ENCODE data around the gene LPA.

The LPA gene

DNA sequence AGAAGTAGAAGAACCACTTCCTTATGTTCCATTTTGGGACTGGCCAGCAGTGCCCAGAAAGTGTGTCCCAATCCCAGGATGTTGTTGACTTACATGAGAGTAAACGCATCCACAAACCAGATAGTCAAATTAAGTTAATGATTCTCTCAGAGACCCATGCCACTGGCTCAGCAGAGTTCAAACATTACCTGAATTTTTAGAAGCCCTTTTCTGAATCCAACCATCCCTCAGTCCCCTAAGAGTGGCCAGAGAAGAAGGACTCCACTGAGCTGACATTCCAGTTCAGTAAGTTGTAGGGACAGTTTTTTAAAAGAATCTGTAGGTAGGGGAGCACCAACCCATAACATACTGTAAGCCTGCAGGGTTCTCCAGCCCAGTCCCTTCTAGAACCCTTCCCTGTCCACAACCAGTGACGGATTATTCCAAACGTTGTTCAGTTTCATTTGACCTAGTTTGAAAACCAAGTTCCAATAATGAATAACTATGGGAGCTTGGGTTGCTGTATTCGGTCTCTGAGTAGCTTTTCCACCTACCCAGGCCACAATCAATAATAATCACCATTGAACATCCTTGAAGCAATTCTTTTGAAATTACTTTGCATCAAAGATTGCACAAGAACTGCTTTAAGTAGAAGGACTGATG, 153.0 kb downstream of the LPA start:
- DNase-seq (ENCODE audit: low read depth): no peak

DNA sequence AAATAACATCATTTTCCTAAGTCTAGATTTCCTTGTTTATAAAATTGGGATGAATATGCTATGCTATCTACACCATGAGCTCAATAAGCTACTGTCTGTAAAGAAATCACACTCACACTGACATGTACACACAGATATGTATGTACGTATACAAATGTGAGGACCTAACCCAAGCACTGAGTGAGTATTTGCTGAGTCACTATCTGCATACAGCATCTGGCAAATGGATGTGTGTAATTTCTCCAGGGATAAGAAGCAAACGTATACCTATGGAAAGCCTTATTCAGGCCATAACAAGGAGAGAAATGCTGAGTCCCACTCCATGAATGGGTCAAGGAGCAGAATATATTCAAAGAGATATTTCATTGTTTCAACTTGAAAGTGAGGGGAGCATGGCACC, 153.9 kb downstream of the LPA start:
- DNase-seq (ENCODE audit: low read depth): no peak

DNA sequence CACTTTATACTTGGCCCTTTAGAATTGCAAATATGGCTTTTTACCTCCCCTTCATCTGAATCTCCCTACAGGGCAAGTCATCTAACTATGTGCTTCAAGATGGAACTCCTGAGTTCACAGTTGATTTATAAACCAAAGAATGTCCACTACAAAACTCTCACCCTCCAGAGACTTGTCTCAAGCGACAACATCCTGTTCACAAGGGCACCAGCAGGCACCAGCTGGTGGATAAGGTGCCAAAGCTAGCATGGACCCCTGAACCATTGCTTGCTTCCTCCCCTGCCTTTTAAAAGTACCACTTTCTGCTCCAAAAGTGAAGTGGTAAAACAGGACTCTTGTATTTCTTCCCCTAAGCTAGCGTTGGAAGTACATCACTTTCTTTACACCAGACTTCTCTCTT, 154.5 kb downstream of the LPA start:
- DNase-seq (ENCODE audit: low read depth): no peak

DNA sequence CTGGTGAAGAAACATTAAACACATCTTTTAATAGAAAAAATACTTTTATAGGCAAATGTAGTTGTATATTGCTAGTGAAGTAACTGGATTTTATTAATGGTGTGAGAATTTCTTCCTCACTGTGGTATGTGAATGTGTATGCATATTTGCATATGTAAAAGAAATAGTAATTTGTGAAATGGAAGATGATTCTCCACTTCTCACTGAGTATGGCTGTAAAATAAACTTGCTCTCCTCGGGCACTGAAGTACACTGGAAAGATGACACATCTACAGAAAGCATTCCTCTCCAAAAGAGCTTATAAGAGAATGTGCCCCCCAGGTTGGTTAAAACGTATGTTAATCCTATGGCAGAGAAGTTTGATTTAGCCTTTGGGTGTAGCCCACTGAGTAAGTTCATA, 155.5 kb downstream of the LPA start:
- no peak for DNase-seq (ENCODE audit: low read depth)

DNA sequence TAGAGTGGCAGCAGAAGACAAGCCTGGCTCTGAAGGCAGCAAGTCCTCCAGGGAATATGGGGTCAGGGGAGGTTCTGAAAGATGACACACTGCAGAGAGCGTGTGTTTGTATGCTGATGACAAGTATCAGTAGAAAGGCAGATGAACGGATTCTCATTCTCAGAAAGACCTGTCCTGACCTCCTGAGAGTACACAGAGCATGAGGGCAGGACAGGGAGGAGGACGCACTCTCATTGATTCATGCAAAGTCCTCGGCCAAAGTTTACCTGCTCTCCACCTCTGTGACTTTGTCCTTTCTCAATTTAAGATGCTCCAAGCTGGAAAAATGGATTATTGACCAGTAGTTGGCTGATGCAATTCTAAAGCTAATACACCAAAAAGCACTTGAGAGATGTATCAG, 156.7 kb downstream of the LPA start:
- DNase-seq (ENCODE audit: low read depth): no peak

DNA sequence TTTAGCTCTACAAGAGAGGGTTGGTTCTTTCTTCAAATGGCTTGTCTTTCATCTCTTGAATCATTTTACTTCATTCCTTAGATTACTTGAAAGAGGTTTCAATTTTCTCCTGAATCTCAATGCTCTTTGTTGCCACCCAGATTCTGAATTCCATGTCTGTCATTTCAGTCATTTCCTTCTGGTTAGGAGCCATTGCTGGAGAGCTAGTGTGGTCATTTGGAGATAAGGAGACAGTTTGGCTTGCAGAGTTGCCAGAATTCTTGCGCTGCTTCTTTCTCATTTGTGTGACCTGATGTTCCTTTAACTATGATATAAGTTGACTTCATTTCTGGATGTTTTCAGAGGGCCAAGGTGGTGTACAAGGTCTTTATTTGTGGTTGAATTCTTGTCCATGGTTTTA, 158.1 kb downstream of the LPA start:
- no peak for DNase-seq (ENCODE audit: low read depth)

DNA sequence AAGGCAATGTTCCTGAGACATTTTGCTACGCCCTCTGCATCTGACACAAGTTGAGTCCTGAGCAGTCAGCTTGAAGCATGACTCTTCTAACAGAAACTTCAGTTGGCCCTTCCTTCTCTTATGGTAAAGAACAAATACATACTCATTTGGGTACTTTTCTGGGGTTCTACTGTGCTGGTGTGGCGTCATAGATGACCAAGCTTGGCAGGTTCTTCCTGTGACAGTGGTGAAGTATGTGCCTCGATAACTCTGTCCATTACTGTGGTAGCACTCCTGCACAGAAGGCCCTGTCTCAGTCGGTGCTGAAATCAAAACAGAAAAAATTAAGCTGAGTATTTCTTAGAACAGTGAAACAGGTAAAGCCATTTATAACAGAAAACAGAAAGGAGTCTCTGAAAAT, 163.4 kb downstream of the LPA start:
- no peak for DNase-seq (ENCODE audit: low read depth)

DNA sequence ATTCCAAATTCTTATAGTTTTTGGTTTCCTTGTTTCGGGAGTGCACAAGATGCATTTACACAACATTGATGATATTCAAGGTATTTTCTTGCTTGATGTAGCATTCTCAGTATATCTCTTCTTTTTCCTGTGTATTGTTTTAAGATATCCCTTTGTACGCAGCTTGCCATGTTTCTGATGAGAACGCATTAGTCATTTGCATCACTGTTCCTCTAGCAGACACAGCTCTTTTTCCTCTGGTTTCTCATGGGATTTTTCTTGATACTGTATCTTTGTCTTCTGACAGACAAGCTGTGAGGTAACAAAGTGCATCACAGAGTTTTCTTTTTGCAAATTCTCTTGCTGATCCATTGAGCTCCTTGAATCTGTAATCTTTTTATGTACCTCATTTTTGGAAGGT, 169.5 kb downstream of the LPA start:
- DNase-seq (ENCODE audit: low read depth): no peak

DNA sequence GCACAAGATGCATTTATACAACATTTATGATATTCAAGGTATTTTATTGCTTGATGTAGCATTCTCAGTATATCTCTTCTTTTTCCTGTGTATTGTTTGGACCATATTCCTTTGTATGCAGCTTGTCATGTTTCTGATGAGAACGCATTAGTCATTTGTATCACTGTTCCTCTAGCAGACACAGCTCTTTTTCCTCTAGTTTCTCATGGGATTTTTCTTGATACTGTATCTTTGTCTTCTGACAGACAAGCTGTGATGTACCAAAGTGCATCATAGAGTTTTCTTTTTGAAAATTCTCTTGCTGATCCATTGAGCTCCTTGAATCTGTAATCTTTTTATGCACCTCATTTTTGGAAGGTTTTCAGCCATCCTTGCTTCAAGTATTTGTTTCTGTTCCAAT, 175.0 kb downstream of the LPA start:
- DNase-seq (ENCODE audit: low read depth): no peak

DNA sequence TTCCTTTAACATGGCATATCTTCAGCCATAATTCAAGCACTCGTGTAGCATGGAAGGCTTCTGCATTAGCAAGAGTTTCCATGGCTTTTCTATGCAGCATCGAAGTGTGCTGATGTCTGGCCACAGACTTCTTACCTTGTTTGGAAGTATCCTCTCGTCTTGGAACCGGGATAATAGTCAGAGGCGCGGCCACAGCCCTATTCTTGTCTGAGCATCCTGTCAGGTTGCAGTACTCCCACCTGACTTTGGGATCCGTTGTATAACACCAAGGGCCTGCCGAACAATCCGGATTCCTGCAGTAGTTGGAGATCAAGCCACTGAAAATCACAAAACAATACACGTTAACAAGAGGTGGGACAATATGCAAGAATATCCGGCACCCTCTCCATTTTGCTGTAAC, 177.0 kb downstream of the LPA start:
- DNase-seq (ENCODE audit: low read depth): no peak
